OCI-LY1 (cell line): ENCODE results near the gene NAV1.

ENCODE experiments used
- CTCF ChIP-seq: fragments of 200-600 bp; sonication (generic), shearing (Covaris generic); IDR thresholded peaks from 2 replicates; pipeline ENCODE4 v1.5.1; 2017; ENCODE audit warnings: mild to moderate bottlenecking, antibody characterized with exemption, low read length, moderate library complexity, mixed read lengths
- EZH2 ChIP-seq: fragments of 200-600 bp; sonication (generic), shearing (Covaris generic); IDR thresholded peaks from 2 replicates; pipeline ENCODE4 v1.8.0; 2017; ENCODE audit warnings: borderline replicate concordance, mixed run types, mild to moderate bottlenecking, antibody characterized with exemption, low read length, moderate library complexity, mixed read lengths

- TF ChIP-seq EZH2, result no peak
- no peak for TF ChIP-seq CTCF
These were observed 2.4 kb upstream of the NAV1 start for GRCh38 chr1:201536558-201536957.
